ENCODE data around the gene NOL4L.

Gene NOL4L

DNA sequence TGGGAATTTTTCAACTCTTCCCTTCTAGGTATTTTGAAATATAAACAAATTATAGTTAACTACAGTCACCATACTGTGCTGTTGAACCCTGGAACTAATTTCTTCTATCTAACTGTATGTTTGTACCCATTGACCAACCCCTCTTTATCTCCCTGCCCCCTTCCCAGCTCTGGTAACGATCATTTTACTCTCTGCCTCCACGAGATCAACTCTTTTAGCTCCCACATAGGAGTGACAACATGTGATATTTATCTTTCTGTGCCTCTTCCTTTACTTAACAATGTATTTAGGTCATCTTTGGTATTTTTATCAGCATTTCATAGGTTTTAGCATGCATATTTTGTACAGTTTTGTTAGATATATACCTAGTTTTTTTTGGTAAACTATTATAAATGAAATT is 181.1 kb downstream of the NOL4L start:
- Mint-ChIP-seq H3K4me3 (no peak overlapping the region), H3K36me3 (peaks cover 43% of the 10 kb centered on the region), H3K27ac (peak overlapping the region; percentile 13), H3K9me3 (peaks cover 3% of the 10 kb centered on the region), H3K27me3 (no peaks in the 10 kb centered on the region), H3K4me1 (peaks cover 42% of the 10 kb centered on the region)
- no peak for ATAC-seq

DNA sequence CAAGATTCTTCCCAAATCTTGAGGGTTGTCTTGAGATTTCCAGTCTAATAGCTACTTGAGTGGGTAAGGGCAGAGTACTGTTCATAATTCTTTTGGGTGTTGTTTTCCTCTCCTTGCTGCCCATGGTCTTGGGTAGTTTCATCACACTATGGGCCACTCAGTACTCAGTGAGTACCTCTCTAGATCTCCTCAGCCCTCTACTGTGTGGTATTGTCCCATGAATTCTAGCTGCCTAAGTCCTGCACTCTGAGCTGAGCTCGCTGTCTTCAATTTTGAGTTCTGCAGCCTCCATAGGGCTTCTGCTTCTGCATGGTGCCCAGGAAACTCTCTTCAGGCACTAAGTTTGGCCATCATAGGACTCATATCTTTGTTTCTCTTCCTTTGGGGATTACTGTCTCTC is 184.7 kb downstream of the NOL4L start:
- ATAC-seq = no peak
- Mint-ChIP-seq H3K27me3 (no peaks in the 10 kb centered on the region), H3K27ac (no peak overlapping the region), H3K9me3 (peaks cover 2% of the 10 kb centered on the region), H3K36me3 (peaks cover 43% of the 10 kb centered on the region), H3K4me1 (peaks cover 38% of the 10 kb centered on the region), H3K4me3 (no peak overlapping the region)

DNA sequence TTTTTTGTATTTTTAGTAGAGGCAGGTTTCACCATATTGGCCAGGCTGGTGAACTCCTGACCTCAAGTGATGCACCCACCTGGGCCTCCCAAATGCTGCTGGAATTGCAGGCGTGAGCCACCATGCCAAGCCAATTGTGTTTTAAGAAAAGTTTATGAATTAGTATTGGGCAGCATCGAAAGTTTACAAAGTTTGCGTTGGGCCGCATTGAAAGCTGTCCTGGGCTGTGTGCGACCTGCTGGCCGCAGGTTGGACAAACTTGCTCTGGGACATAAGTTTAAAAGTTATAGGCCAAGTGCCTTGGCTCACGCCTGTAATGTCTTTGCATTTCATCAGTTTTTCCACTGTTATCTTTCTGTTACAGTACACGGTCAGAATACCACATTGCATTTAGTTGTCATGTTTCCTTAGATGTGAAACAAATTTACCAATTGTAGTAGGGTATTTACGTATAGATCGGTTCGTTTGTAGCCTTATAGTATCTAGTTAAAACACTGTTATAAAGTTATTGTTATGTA is 187.5 kb downstream of the NOL4L start:
- peaks cover 6% of the 10 kb centered on the region for H3K9me3 Mint-ChIP-seq
- no peaks in the 10 kb centered on the region for H3K27me3 Mint-ChIP-seq
- H3K4me1 Mint-ChIP-seq = peaks cover 33% of the 10 kb centered on the region
- ATAC-seq = no peak
- H3K36me3 Mint-ChIP-seq = peaks cover 64% of the 10 kb centered on the region
- no peak overlapping the region for H3K27ac Mint-ChIP-seq
- no peak overlapping the region for H3K4me3 Mint-ChIP-seq

DNA sequence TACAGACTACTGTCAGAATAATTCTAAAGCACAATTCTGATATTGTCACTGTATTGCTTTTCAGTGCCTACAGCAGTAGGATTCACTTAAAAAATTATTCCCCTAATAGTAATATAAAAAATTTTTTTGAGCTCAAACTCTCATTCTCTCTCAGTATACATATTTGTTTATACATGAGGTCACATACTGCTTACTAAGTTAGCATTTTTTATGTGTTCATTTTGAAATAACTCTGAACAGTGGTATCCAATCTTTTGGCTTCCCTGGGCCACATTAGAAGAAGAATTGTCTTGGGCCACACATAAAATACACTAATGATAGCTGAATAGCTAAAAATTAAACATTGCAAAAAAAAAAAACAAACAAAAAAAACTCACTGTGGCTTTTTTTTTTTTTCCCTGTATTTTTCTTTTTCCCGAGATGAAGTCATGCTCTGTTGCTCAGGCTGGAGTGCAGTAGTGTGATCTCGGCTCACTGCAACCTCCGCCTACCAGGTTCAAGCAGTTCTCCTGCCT is 188.4 kb downstream of the NOL4L start:
- Mint-ChIP-seq H3K27ac (no peak overlapping the region), H3K4me1 (peaks cover 35% of the 10 kb centered on the region), H3K36me3 (peaks cover 68% of the 10 kb centered on the region), H3K27me3 (no peaks in the 10 kb centered on the region), H3K4me3 (no peak overlapping the region), H3K9me3 (peaks cover 6% of the 10 kb centered on the region)
- ATAC-seq = no peak

- peaks cover 66% of the 10 kb centered on the region for H3K36me3 Mint-ChIP-seq
- no peak for ATAC-seq
- no peak overlapping the region for H3K27ac Mint-ChIP-seq
- peaks cover 6% of the 10 kb centered on the region for H3K9me3 Mint-ChIP-seq
- H3K4me3 Mint-ChIP-seq = no peak overlapping the region
- H3K27me3 Mint-ChIP-seq = no peaks in the 10 kb centered on the region
- H3K4me1 Mint-ChIP-seq = peaks cover 37% of the 10 kb centered on the region
Observed at GRCh38 chr20:32395066-32395465, 190.1 kb downstream of the NOL4L start.

Data from stimulated activated memory B cell treated with anti-CD40 and anti-IgM and Interleukin-4, amounts not matched to agents 10 μg/mL and 1 μg/mL and 100 μg/mL, for 72 hours (primary cell).